ENCODE data around the gene TAF7L. TPM values are rescaled to one million over a fixed set of nuclear protein-coding genes. Genes with fewer than 3 reads are reported as not detected.

The TAF7L gene
- total RNA-seq, 2 experiments from 2014 or later = not detected

DNA sequence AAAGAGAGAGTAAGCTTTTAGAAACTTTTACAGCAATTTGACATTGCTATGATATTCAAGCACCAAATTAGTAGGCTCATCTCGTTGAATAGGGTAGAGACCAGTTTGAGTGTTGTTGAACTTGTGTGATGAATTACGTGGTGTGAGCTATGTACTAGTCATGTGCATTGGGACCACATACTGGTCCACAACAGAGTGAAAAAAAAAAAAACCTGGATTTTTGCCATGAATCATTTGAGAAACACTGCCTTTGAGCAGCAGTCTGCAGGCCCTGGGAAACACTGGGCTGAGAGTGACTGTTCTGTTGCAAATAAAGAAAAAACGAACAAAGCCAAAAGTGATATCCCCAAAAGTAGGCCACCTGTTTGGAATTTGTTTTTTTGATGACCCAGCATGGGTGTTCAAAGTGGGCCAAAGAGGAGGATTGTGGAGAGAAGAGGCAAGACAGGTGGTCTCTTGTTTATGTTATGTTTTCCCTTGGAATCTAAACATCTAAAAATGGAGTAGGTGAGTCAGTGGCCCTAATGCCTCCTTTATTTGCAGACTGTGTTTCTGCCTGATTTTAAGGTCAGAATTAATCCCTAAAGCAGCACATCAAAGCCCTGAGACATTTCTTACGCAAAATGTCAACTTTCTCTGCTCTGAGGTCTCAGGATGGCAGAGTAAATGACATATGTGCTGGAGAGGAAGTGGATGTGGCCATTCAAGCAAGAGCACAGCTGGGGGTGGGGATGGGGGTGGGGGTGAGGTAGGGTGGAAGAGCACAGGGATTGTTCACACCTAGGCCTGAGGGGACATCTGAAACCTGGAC, 33.5 kb downstream of the TAF7L start:
- ChIA-PET POLR2A (no interaction called here), CTCF (interaction anchor here (0.6 kb wide), 1 partner anchor 75 kb away, joined by 3 read pairs; no protein-coding TSS in a partner anchor)
- Mint-ChIP-seq H3K27me3 (no peaks in the 10 kb centered on the region), H3K4me3 (no peak overlapping the region), H3K27ac (peak overlapping the region; percentile 57), H3K9me3 (no peaks in the 10 kb centered on the region), H3K4me1 (peaks cover 15% of the 10 kb centered on the region), H3K36me3 (ENCODE audit: low read depth) (no peaks in the 10 kb centered on the region)
- DNase-seq = no peak

DNA sequence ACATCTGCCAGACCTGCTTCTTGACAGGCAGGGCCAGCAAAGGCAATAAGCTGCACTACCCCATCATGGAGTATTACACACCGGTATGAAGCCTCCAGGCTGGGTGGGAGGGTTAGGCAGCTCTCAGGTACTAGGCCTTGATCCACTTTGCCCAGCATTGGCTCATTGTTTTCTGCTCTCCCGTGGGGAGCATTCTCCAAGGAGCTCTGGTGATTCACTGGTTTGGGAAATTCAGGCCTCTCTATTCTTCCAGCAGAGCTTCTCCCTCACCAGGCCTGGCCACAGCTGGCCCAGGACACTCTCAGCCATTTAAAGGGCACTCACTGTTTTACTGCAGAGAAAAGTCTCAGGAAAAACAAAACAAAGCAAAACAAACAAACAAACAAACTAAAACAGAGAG, 38.5 kb downstream of the TAF7L start:
- DNase-seq = no peak
- no peaks in the 10 kb centered on the region for H3K36me3 Mint-ChIP-seq (ENCODE audit: low read depth)
- no peak overlapping the region for H3K27ac Mint-ChIP-seq
- H3K4me3 Mint-ChIP-seq = no peak overlapping the region
- no peaks in the 10 kb centered on the region for H3K27me3 Mint-ChIP-seq
- ChIA-PET CTCF (interaction anchor here (0.8 to 1.3 kb wide), 2 partner anchors 10 to 17 kb away, joined by 3 to 5 read pairs; no protein-coding TSS in a partner anchor), POLR2A (no interaction called here)
- H3K9me3 Mint-ChIP-seq = no peaks in the 10 kb centered on the region
- H3K4me1 Mint-ChIP-seq = peaks cover 3% of the 10 kb centered on the region

DNA sequence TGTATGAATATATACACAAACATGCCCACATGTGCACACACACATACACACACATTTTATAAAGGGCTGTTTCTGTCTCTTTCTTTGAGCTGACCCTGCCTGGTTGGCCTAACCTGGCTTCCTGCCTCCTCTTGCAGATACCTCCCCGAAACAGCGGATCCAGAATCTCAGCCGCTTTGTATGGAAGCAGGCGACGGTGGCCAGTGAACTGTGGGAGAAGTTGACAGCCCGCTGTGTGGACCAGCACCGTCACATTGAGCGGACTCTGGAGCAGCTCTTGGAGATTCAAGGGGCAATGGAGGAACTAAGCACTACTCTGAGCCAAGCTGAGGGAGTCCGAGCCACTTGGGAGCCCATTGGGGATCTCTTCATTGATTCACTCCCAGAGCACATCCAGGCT, 49.6 kb downstream of the TAF7L start:
- DNase-seq = no peak
- Mint-ChIP-seq H3K4me3 (no peak overlapping the region), H3K27me3 (no peaks in the 10 kb centered on the region), H3K9me3 (no peaks in the 10 kb centered on the region), H3K36me3 (ENCODE audit: low read depth) (no peaks in the 10 kb centered on the region), H3K27ac (no peak overlapping the region), H3K4me1 (no peaks in the 10 kb centered on the region)
- ChIA-PET POLR2A (no interaction called here), CTCF (no interaction called here)

DNA sequence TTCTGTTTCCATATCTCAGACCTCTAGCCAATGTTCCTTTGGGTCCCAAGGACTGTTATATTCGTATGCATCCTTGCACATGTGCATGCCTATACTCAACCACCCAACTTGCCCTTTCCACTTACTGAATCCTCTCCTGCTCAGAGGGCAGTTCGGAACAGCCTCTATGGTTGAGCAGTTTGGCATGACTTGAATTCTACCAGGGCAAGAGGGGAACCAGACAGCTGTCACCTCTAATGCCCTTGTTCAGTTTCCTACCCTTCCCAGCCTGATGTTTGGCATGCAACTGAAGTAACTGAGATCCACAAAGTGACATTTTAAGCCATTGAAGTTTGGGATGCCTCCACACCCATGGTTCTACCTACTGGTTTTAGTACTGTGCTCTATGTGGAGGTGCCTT, 54.1 kb downstream of the TAF7L start:
- H3K27ac Mint-ChIP-seq = no peak overlapping the region
- POLR2A ChIA-PET = no interaction called here
- no peaks in the 10 kb centered on the region for H3K9me3 Mint-ChIP-seq
- no peaks in the 10 kb centered on the region for H3K4me1 Mint-ChIP-seq
- H3K4me3 Mint-ChIP-seq = no peak overlapping the region
- no peaks in the 10 kb centered on the region for H3K36me3 Mint-ChIP-seq (ENCODE audit: low read depth)
- CTCF ChIA-PET = no interaction called here
- DNase-seq = no peak
- no peaks in the 10 kb centered on the region for H3K27me3 Mint-ChIP-seq

DNA sequence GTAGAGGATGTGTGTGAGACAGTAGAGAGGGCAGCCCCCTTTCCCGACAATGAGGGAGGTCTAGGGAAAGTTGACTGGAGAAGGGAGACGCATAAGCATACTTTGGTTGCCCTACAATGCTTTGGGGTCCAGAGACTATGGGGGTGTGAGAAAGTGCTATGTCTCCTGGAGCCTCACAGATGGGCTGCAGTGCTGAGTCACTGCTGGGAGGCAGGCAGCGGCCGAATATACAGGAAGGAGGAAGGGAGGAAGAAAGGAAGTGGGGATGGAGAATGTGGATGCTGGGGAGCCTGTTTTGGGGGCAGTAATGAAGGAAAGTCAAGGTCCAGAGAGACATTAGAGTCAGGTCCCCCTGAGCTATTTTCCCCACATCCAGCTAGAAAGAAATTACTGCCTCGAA, 58.8 kb downstream of the TAF7L start:
- CTCF ChIA-PET = no interaction called here
- no peak for DNase-seq
- Mint-ChIP-seq H3K27me3 (no peaks in the 10 kb centered on the region), H3K9me3 (no peaks in the 10 kb centered on the region), H3K4me1 (no peaks in the 10 kb centered on the region), H3K27ac (no peak overlapping the region), H3K36me3 (ENCODE audit: low read depth) (no peaks in the 10 kb centered on the region), H3K4me3 (no peak overlapping the region)
- POLR2A ChIA-PET = no interaction called here

DNA sequence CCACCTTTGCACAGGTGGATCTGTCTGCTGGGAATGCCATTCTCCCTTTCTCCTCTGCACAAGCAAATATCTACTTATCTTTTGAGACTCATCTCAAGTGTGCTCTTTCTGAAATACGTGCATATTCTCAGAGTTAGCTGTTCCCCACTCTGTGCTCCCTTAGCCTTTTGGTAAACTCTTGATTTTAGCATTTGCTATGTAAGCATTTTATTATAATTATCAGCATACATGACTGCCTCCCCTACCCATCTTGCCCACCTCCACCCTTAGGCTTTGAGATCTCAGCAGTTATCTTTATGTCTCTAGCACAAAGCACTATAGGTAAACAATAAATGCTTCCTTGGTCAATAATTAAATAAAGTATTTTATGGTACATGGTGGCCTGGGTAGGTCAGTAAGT, 60.1 kb downstream of the TAF7L start:
- ChIA-PET CTCF (no interaction called here), POLR2A (no interaction called here)
- Mint-ChIP-seq H3K36me3 (ENCODE audit: low read depth) (no peaks in the 10 kb centered on the region), H3K9me3 (no peaks in the 10 kb centered on the region), H3K27me3 (no peaks in the 10 kb centered on the region), H3K27ac (no peak overlapping the region), H3K4me3 (no peak overlapping the region), H3K4me1 (no peaks in the 10 kb centered on the region)
- no peak for DNase-seq

DNA sequence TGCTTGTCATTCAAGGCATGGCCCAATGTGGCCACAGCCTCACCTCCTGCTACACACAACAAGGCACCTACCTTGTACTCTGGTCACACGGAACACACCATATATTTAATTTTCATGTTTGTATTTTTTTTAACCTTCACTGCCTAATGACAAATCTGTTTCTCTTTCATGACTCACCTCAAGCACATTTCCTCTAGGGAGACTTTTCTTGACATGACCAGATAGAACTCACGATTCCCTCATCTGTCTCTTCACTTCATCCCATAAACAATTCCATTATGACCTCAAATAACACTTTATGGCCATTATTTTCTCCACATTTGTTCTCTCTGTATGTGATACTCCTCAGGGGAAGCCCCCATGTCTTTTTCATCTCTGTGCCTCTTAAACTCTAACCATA, 60.5 kb downstream of the TAF7L start:
- no peaks in the 10 kb centered on the region for H3K27me3 Mint-ChIP-seq
- H3K9me3 Mint-ChIP-seq = no peaks in the 10 kb centered on the region
- H3K36me3 Mint-ChIP-seq (ENCODE audit: low read depth) = no peaks in the 10 kb centered on the region
- DNase-seq = no peak
- POLR2A ChIA-PET = no interaction called here
- H3K4me1 Mint-ChIP-seq = no peaks in the 10 kb centered on the region
- H3K27ac Mint-ChIP-seq = no peak overlapping the region
- CTCF ChIA-PET = no interaction called here
- no peak overlapping the region for H3K4me3 Mint-ChIP-seq

DNA sequence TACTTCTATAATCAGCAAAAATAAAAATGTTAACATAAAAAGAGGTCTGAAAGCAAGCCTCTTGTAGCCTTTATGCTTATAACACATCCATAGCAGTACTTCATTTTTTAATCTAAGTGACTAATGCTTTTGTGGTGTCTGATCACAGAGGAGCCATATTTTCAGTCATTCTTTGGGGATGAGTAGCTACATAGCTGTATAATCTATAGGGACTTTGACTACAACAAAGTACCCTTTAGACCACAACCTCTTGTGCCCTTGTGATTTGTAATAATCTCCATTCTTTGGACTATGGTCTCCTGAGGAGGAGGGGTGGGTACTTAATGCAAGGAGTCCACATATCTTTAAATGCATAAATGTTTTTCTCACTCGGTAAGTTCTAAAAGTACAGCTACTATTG, 62.0 kb downstream of the TAF7L start:
- Mint-ChIP-seq H3K36me3 (ENCODE audit: low read depth) (no peaks in the 10 kb centered on the region), H3K4me1 (no peaks in the 10 kb centered on the region), H3K27ac (no peak overlapping the region), H3K4me3 (no peak overlapping the region), H3K27me3 (no peaks in the 10 kb centered on the region), H3K9me3 (no peaks in the 10 kb centered on the region)
- ChIA-PET CTCF (no interaction called here), POLR2A (no interaction called here)
- DNase-seq = no peak

DNA sequence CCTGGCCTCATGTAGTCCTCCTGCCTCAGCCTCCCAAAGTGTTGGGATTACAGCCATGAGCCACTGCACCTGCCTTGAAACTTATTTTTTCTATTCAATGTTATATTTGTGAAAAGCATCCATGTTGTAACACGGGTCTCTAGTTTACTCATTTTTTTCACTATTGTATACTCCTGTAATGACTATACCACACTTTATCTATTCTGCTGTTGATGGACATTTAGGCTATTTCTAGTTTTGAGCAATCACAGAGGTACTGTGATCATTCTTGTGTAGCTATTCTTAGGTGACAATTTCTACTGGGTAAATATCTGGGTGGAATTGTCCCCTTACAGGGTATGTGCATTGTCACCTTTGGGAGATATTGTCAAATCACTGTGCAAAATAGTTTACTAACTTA, 67.9 kb downstream of the TAF7L start:
- H3K4me1 Mint-ChIP-seq = no peaks in the 10 kb centered on the region
- H3K27me3 Mint-ChIP-seq = peaks cover 2% of the 10 kb centered on the region
- DNase-seq = no peak
- POLR2A ChIA-PET = no interaction called here
- no peak overlapping the region for H3K27ac Mint-ChIP-seq
- H3K36me3 Mint-ChIP-seq (ENCODE audit: low read depth) = no peaks in the 10 kb centered on the region
- CTCF ChIA-PET = interaction anchor here (0.6 kb wide), 1 partner anchor 695 kb away, joined by 3 read pairs; no protein-coding TSS in a partner anchor
- H3K9me3 Mint-ChIP-seq = no peaks in the 10 kb centered on the region
- no peak overlapping the region for H3K4me3 Mint-ChIP-seq

DNA sequence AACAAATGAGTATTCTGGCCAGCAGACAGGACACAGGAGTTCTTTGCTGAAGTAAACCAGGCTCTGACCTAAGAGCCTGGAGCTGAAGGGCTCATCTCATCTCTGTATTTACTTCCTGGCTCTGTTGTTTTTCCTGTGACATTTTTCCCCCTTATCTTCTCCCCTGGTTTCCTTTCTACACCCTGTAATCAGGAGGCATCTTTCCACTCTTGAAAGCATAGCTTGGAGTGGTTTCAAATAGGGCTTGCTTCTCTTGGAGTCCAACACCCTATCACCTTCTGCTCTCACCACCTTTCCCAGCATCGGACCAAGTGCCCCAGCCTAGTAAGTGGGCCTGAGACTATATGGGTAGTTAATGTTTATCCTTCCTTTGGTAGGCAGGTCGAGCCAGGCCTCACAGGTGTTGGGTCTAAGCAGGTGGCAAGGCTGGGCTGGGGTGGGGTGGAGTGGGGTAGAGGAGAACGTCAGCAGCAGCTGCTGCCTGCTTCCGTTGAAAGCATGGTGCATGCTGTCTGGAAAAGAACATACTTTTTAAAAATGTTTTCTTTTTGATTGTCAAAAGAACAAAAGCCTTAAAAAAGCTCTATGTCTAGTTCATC, 70.4 kb downstream of the TAF7L start:
- Mint-ChIP-seq H3K27me3 (peaks cover 2% of the 10 kb centered on the region), H3K27ac (peak overlapping the region; percentile 11), H3K36me3 (ENCODE audit: low read depth) (no peaks in the 10 kb centered on the region), H3K4me3 (no peak overlapping the region), H3K4me1 (no peaks in the 10 kb centered on the region), H3K9me3 (no peaks in the 10 kb centered on the region)
- CTCF ChIA-PET = interaction anchor here (1.3 kb wide), 1 partner anchor 9 kb away, joined by 4 read pairs; no protein-coding TSS in a partner anchor
- no peak for DNase-seq
- POLR2A ChIA-PET = no interaction called here

DNA sequence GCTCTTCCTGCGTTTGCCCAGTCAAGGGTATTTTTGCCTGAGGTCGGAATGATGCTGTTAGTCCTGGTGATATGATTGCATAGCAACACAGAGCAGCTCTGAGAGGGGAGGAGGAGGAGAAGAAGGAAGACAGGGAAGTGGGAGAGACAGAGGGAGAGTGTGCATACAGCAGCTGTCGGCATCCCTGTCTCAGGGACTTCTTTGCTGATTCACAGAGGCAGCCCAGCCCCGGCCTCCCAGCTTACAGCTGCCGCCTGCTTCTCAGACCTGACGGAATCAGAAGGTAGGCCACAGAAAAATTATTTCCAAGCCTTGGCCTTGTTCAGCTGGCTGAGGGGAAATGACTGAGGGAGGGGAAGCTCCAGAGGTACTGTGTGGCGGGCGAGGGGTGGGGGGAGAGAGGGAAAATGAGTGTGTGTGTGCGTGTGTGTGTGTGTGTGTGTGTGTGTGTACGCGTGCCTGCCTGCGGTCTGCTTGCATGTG, 71.2 kb downstream of the TAF7L start:
- POLR2A ChIA-PET = no interaction called here
- CTCF ChIA-PET = no interaction called here
- no peak for DNase-seq

DNA sequence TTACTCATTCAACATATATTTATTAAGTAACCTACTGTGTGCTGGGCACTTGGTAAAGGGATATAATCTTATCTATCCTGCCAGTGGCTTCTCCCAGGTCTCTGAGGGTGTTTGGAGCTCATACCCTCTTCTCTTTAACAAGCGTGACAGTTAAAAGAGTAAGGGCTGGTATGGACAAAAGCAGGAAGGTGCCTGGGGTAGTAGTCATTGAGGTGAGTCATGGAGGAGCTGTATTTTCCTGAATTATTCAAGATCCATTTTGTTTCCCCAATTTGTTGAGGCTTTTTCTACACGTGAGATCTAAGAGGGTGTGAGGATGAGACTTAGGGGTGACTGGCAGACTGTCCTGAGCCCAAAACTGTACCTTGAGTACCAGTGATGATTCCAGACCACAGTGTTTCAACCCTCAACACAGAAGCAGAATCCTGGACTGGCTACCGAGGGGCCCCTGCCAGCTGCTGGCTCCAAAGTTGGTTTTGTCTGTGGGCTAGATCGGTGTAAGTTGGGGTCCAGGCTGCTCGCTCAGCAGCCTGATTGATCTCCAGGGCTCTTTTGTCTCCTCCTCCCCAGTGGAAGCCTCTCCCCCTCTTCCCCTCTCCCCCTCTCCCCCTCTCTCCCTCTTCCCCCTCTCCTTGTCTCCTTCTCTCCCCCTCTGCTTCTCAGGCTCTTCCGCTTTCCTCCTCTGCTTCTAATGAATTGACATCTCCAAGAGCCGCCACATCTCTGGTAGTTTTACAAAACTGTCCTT, 71.8 kb downstream of the TAF7L start, which contains the start of gene DRP2:
DRP2 (plus strand) TSS at position 671 of the 748 bp plus-strand sequence. CDS start 11,862 bp downstream, outside the sequence.
- no peak for DNase-seq
- Mint-ChIP-seq H3K27ac (peak within 1 kb of the TSS; percentile 11), H3K27me3 (peaks cover 2% of the 10 kb centered on the region), H3K9me3 (no peaks in the 10 kb centered on the region), H3K36me3 (ENCODE audit: low read depth) (no peaks in the 10 kb centered on the region), H3K4me1 (no peaks in the 10 kb centered on the region), H3K4me3 (no peak within 1 kb of the TSS)
- POLR2A ChIA-PET = no interaction called here
- CTCF ChIA-PET = no interaction called here

More for the DNA sequence above, 71.2 kb downstream of the TAF7L start:
- H3K4me3 Mint-ChIP-seq = no peak overlapping the region
- no peaks in the 10 kb centered on the region for H3K4me1 Mint-ChIP-seq
- peaks cover 2% of the 10 kb centered on the region for H3K27me3 Mint-ChIP-seq
- no peak overlapping the region for H3K27ac Mint-ChIP-seq
- H3K9me3 Mint-ChIP-seq = no peaks in the 10 kb centered on the region
- H3K36me3 Mint-ChIP-seq (ENCODE audit: low read depth) = no peaks in the 10 kb centered on the region

All from activated CD4-positive, alpha-beta T cell treated with anti-CD3 and anti-CD28 coated beads, Interleukin-2, amount 10 ng/mL, durations not matched to agents 7 days and 5 days (primary cell).